Measurements from ENCODE around the gene MME. TPM values are rescaled to one million over a fixed set of nuclear protein-coding genes. Genes with fewer than 3 reads are reported as not detected.

MME gene
- total and polyA plus RNA-seq, 5 donors from 2014 or later: 0.41 to 0.71 TPM; not detected in 3

DNA sequence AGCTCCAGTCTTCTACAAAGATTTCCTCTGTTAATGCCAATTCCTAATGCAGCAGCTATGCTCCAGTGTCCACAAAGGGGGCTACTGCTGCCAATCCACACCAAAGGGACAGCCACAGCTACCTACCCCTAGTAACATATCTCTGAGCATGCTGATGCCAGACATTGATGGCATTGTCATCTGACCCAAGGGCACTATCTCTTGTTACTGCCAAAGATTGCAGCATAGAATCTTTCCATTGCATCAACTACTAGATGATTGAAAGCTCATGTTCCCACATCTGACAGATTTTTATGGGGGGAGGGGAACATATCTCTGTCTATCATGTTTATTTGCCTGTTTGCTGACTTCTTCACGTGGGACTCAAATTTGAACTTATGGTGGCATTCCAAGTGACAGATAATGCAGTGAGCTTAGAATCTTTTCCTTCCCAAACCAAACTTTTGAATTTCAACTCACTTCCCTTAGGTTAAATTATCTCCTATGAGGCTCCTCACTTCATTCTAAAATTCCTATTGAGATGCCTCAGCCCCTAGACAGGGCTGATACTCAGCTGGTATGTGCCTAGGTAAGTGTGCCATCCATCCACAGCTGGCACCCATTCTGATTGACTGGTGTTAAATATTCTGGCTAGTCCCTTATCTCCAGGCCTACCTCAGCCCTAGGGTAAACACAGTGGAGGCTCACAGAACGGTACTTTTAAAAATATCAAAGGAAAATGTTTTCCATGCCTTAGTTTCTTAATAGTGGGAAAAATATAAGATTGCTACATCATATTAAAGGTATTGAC lies 113.0 kb downstream of the MME start:
- no peak for ATAC-seq (ENCODE audit: low read depth in 2 of 2)
- Mint-ChIP-seq H3K9me3 (peaks cover 0 to 4% (median 2%) of the 10 kb centered on the region in 7 donors), H3K27me3 (no peaks in the 10 kb centered on the region)

DNA sequence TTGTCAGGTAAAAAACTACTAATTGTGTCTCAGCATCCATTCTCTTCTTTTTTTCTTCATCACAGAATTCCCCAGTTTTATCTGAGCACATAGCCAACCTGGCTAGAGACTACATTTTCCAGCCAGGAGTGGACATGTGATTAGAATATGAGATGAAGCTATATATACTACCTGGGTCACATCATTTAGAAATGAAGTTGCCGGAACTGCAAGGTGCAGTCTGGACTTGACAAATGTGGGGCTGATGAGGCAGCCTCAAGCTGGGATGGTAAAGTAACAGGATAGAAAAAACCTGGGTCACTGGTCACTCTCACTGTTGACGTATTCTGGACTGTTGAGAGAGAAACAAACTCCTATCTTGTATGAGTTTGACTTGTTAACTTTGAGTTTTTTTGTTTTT lies 113.7 kb downstream of the MME start:
- Mint-ChIP-seq H3K9me3 (peaks cover 0 to 4% (median 2%) of the 10 kb centered on the region in 7 donors), H3K27me3 (no peaks in the 10 kb centered on the region), H3K4me3 (no peak overlapping the region)

More for the DNA sequence above, 113.0 kb downstream of the MME start:
- no peak for DNase-seq
- Histone ChIP-seq H3K4me3 (ENCODE audit: low read depth, low read length) (no peak overlapping the region), H3K9me3 (ENCODE audit: control insufficient read depth in 2 of 2, low read length in 2 of 2) (no peaks in the 10 kb centered on the region), H3K27ac (ENCODE audit: insufficient read depth, low read length, poor library complexity, severe bottlenecking) (no peak overlapping the region), H3K4me1 (ENCODE audit: control insufficient read depth, insufficient read depth, low read length, poor library complexity, severe bottlenecking) (no peaks in the 10 kb centered on the region), H3K27me3 (ENCODE audit: control insufficient read depth, insufficient read depth, low read length) (no peaks in the 10 kb centered on the region), H3K36me3 (ENCODE audit: control insufficient read depth, insufficient read depth, low read length) (no peaks in the 10 kb centered on the region)
- H3K4me3 Mint-ChIP-seq: no peak overlapping the region
- H3K36me3 Mint-ChIP-seq: no peaks in the 10 kb centered on the region
- no peak overlapping the region for H3K27ac Mint-ChIP-seq
- no peaks in the 10 kb centered on the region for H3K4me1 Mint-ChIP-seq

DNA sequence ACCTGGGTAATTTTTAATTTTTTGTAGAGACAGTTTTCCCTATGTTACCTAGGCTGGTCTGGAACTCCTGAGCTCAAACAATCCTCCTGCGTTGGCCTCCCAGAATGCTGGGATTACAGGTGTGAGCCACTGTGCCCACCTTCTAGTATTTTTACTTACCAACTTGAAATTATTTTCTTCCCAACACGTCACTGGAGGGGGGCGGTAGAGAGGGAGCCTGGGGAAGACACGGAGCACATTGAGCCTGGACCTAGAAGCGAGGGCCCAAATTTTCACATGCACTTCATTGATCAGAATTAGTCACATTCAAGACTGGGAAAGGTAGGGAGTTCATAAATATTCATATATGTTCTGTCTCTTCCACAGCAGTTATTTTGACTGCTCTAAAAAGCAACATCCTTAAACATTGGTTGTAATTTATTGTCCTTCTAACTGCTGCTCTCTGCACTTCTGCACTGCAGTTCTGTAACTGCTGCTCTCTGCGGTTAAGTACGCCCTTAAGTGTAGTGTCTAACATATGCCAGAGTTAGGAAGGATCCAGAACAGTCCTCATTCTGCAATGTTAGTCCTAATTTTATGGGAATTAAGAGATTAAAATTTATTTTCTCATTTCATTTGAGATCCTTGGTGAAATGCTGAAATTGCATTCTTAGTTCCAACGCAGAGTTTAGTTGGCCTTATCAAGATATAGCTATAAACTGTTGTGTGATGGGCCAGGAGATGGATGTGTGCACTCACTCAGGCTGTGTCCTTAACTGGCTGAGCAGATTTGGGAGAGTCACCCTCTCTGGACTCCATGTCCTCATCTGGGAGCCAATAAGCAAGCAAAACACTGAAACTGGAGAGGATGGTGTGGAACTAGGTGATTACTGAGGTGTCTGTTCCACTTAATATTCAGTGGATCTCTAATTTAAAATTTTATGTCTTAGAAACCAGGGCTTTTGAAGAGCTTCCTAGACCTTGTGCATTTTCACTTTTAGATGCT lies 115.1 kb downstream of the MME start:
- Histone ChIP-seq H3K4me3 (ENCODE audit: low read depth, low read length) (no peak overlapping the region), H3K27me3 (ENCODE audit: control insufficient read depth, insufficient read depth, low read length) (no peaks in the 10 kb centered on the region), H3K27ac (ENCODE audit: insufficient read depth, low read length, poor library complexity, severe bottlenecking) (no peak overlapping the region), H3K4me1 (ENCODE audit: control insufficient read depth, insufficient read depth, low read length, poor library complexity, severe bottlenecking) (no peaks in the 10 kb centered on the region), H3K9me3 (ENCODE audit: control insufficient read depth in 2 of 2, low read length in 2 of 2) (no peaks in the 10 kb centered on the region), H3K36me3 (ENCODE audit: control insufficient read depth, insufficient read depth, low read length) (no peaks in the 10 kb centered on the region)
- Mint-ChIP-seq H3K9me3 (peaks cover 0 to 4% (median 2%) of the 10 kb centered on the region in 7 donors), H3K36me3 (no peaks in the 10 kb centered on the region), H3K4me1 (no peaks in the 10 kb centered on the region), H3K4me3 (no peak overlapping the region), H3K27me3 (no peaks in the 10 kb centered on the region), H3K27ac (no peak overlapping the region)
- no peak for DNase-seq
- ATAC-seq (ENCODE audit: low read depth in 2 of 2): no peak

More for the DNA sequence above, 113.7 kb downstream of the MME start:
- Histone ChIP-seq H3K36me3 (ENCODE audit: control insufficient read depth, insufficient read depth, low read length) (no peaks in the 10 kb centered on the region), H3K27ac (ENCODE audit: insufficient read depth, low read length, poor library complexity, severe bottlenecking) (no peak overlapping the region), H3K4me3 (ENCODE audit: low read depth, low read length) (no peak overlapping the region), H3K9me3 (ENCODE audit: control insufficient read depth in 2 of 2, low read length in 2 of 2) (no peaks in the 10 kb centered on the region), H3K4me1 (ENCODE audit: control insufficient read depth, insufficient read depth, low read length, poor library complexity, severe bottlenecking) (no peaks in the 10 kb centered on the region), H3K27me3 (ENCODE audit: control insufficient read depth, insufficient read depth, low read length) (no peaks in the 10 kb centered on the region)
- no peaks in the 10 kb centered on the region for H3K4me1 Mint-ChIP-seq
- H3K36me3 Mint-ChIP-seq: no peaks in the 10 kb centered on the region
- no peak overlapping the region for H3K27ac Mint-ChIP-seq
- DNase-seq: no peak
- no peak for ATAC-seq (ENCODE audit: low read depth in 2 of 2)

DNA sequence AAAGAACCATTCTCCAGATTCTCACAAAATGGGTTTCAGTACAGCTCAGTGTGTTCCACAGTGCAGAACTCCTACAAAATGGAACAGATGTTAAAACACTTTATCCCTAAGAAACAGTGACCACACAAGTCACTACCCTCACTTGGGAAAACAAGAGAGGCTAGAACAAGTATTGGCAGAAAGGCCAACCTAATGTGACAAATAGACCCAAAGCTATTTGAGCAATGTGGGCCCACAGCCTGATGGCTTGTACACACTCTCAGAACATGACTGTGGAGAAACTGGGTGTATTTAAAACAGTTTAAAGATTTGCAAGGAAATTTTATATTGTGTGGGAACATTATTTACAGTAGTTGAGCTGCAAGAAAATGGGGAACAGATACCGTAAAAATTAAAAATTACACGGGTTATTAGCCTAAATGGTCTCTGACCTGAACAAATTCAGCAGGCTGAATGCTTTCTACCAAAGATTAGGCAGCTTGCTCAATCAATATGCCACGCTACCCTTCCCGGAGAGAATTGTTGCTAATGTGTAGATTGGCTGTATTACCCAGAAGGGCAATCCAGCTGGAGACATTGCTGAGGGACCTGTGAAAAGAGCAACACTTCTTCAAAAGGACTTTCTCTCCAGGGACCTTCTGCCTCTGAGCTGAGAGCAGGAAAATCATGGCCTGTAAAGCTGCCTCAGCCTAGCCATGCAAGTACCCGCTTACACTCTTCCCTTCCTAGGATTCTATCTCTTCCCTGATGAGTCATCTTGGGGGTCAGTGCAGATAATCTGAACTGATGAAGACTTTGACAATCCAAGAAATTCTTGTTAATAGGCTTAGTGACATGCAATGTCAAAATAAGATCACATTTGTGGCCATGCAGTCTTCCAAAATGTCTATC lies 116.3 kb downstream of the MME start:
- Mint-ChIP-seq H3K4me3 (no peak overlapping the region), H3K36me3 (no peaks in the 10 kb centered on the region), H3K4me1 (no peaks in the 10 kb centered on the region), H3K9me3 (peaks cover 0 to 4% (median 2%) of the 10 kb centered on the region in 7 donors), H3K27me3 (no peaks in the 10 kb centered on the region), H3K27ac (no peak overlapping the region)
- no peak overlapping the region for H3K4me3 ChIP-seq (ENCODE audit: low read depth, low read length)
- H3K27me3 ChIP-seq (ENCODE audit: control insufficient read depth, insufficient read depth, low read length): no peaks in the 10 kb centered on the region
- no peaks in the 10 kb centered on the region for H3K36me3 ChIP-seq (ENCODE audit: control insufficient read depth, insufficient read depth, low read length)
- no peak overlapping the region for H3K27ac ChIP-seq (ENCODE audit: insufficient read depth, low read length, poor library complexity, severe bottlenecking)
- DNase-seq (no peak), ATAC-seq (ENCODE audit: low read depth in 2 of 2) (no peak)
- no peaks in the 10 kb centered on the region for H3K9me3 ChIP-seq (ENCODE audit: control insufficient read depth in 2 of 2, low read length in 2 of 2)
- H3K4me1 ChIP-seq (ENCODE audit: control insufficient read depth, insufficient read depth, low read length, poor library complexity, severe bottlenecking): no peaks in the 10 kb centered on the region

DNA sequence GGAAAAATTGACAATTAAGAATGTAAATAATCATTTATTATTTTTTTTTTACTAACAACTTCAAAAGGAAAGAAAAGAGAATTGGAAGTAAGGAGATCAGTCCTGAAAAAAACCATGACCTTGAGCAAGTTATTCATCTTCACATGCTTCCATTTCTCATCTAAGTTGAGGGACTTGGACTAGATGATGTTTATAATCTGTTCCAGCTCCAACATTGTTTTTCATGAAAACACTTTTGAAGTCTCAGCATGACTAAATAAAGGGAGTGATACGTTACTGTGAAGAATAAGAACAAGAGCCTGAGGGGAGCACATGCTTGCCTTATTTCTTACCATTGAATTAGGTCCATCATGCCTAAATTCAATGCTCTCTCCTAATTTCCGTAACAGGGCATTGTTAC lies 117.7 kb downstream of the MME start:
- Mint-ChIP-seq H3K27me3 (no peaks in the 10 kb centered on the region), H3K9me3 (peaks cover 0 to 3% (median 2%) of the 10 kb centered on the region in 7 donors), H3K36me3 (no peaks in the 10 kb centered on the region), H3K4me1 (no peaks in the 10 kb centered on the region), H3K27ac (no peak overlapping the region), H3K4me3 (no peak overlapping the region)
- ATAC-seq (ENCODE audit: low read depth in 2 of 2) (no peak), DNase-seq (no peak)
- no peaks in the 10 kb centered on the region for H3K27me3 ChIP-seq (ENCODE audit: control insufficient read depth, insufficient read depth, low read length)
- H3K4me3 ChIP-seq (ENCODE audit: low read depth, low read length): no peak overlapping the region
- no peak overlapping the region for H3K27ac ChIP-seq (ENCODE audit: insufficient read depth, low read length, poor library complexity, severe bottlenecking)
- no peaks in the 10 kb centered on the region for H3K4me1 ChIP-seq (ENCODE audit: control insufficient read depth, insufficient read depth, low read length, poor library complexity, severe bottlenecking)
- H3K9me3 ChIP-seq (ENCODE audit: control insufficient read depth in 2 of 2, low read length in 2 of 2): no peaks in the 10 kb centered on the region
- H3K36me3 ChIP-seq (ENCODE audit: control insufficient read depth, insufficient read depth, low read length): no peaks in the 10 kb centered on the region

DNA sequence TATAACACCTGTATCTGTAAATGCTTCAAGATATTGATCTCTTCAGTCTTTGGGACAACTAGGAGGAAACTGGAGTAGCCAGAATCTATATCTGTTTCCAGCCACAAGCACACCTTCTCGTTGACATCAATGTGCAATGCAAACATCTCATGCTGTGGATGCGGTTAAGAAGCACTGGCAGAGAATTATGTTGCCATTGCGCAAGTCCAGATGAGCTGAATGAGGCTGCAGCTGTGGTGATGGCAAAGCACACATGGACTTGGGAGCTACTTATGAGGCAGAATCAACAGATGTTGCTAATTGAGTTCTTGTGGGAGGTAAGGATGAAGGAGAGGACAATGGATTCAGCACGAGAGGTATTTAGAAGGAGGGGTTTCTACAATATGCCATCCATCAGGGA lies 122.5 kb downstream of the MME start:
- no peaks in the 10 kb centered on the region for H3K36me3 ChIP-seq (ENCODE audit: control insufficient read depth, insufficient read depth, low read length)
- DNase-seq (no peak), ATAC-seq (ENCODE audit: low read depth in 2 of 2) (no peak)
- peaks cover 0 to 4% (median 0%) of the 10 kb centered on the region in 7 donors for H3K9me3 Mint-ChIP-seq
- no peaks in the 10 kb centered on the region for H3K4me1 Mint-ChIP-seq
- no peak overlapping the region for H3K27ac Mint-ChIP-seq
- H3K4me3 ChIP-seq (ENCODE audit: low read depth, low read length): no peak overlapping the region
- H3K9me3 ChIP-seq (ENCODE audit: control insufficient read depth in 2 of 2, low read length in 2 of 2): no peaks in the 10 kb centered on the region
- no peaks in the 10 kb centered on the region for H3K36me3 Mint-ChIP-seq
- no peaks in the 10 kb centered on the region for H3K27me3 ChIP-seq (ENCODE audit: control insufficient read depth, insufficient read depth, low read length)
- no peak overlapping the region for H3K27ac ChIP-seq (ENCODE audit: insufficient read depth, low read length, poor library complexity, severe bottlenecking)
- no peaks in the 10 kb centered on the region for H3K27me3 Mint-ChIP-seq
- no peak overlapping the region for H3K4me3 Mint-ChIP-seq
- H3K4me1 ChIP-seq (ENCODE audit: control insufficient read depth, insufficient read depth, low read length, poor library complexity, severe bottlenecking): no peaks in the 10 kb centered on the region

DNA sequence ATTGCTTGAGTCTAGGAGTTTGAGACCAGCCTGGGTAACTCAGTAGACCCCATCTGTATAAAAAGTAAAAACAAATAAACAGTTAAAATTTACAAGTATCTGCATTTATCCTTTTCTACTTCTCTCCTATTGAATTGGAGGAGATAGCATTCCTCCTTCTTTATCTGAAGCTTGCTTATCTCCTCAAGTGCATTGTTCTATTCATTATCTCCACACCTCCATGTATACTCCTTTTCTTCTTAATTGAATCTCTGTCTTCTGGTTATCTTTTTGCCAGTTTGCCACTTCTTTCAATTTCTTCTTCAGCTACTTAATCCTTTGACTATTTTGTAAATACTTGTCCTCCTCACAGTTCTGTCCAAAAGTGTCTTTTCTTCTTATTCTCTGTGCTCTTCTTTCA lies 124.7 kb downstream of the MME start:
- Mint-ChIP-seq H3K9me3 (peaks cover 0 to 6% (median 0%) of the 10 kb centered on the region in 7 donors), H3K4me1 (no peaks in the 10 kb centered on the region), H3K36me3 (no peaks in the 10 kb centered on the region), H3K27me3 (no peaks in the 10 kb centered on the region), H3K4me3 (no peak overlapping the region), H3K27ac (no peak overlapping the region)
- no peaks in the 10 kb centered on the region for H3K9me3 ChIP-seq (ENCODE audit: control insufficient read depth in 2 of 2, low read length in 2 of 2)
- no peak overlapping the region for H3K4me3 ChIP-seq (ENCODE audit: low read depth, low read length)
- DNase-seq (no peak), ATAC-seq (ENCODE audit: low read depth in 2 of 2) (no peak)
- no peaks in the 10 kb centered on the region for H3K27me3 ChIP-seq (ENCODE audit: control insufficient read depth, insufficient read depth, low read length)
- H3K4me1 ChIP-seq (ENCODE audit: control insufficient read depth, insufficient read depth, low read length, poor library complexity, severe bottlenecking): no peaks in the 10 kb centered on the region
- no peaks in the 10 kb centered on the region for H3K36me3 ChIP-seq (ENCODE audit: control insufficient read depth, insufficient read depth, low read length)
- H3K27ac ChIP-seq (ENCODE audit: insufficient read depth, low read length, poor library complexity, severe bottlenecking): no peak overlapping the region

All from CD4-positive, CD25-positive, alpha-beta regulatory T cell (primary cell).